Ascending aorta (tissue), 2 donors: Measurements from ENCODE around the gene RELL2. TPM values are rescaled to one million over a fixed set of nuclear protein-coding genes. Genes with fewer than 3 reads are reported as not detected.

ENCODE experiments used
- DNase-seq, 2 donors: peaks; one replicate each; pipeline ENCODE4 v3.0.0-alpha.2; 2019; ENCODE audit warnings: low spot score in 2 of 2
- H3K27ac ChIP-seq, 2 donors: fragments of 200-600 bp; sonication (generic); one replicate each; pipeline ENCODE4 v1.5.1; 2016 to 2017; ENCODE audit warnings: mild to moderate bottlenecking in 1 of 2
- H3K27me3 ChIP-seq: fragments of 200-600 bp; sonication (generic); one replicate; pipeline ENCODE4 v1.5.1; 2017
- H3K36me3 ChIP-seq, 2 donors: fragments of 200-600 bp; sonication (generic); one replicate each; pipeline ENCODE4 v1.5.1; 2016
- H3K4me1 ChIP-seq, 2 donors: fragments of 200-600 bp; sonication (generic); one replicate each; pipeline ENCODE4 v1.5.1; 2016 to 2017; ENCODE audit warnings: mild to moderate bottlenecking in 1 of 2
- H3K4me3 ChIP-seq, 2 donors: fragments of 200-600 bp; sonication (generic); one replicate each; pipeline ENCODE4 v1.5.1; 2016 to 2017; ENCODE audit warnings: mild to moderate bottlenecking in 1 of 2
- H3K9me3 ChIP-seq, 2 donors: fragments of 200-600 bp; sonication (generic); one replicate each; pipeline ENCODE4 v1.5.1; 2016
- CTCF ChIP-seq, 3 experiments: fragments of 200-600 bp in 2 of 3; fragments of 450-650 bp in 1 of 3; sonication (generic) in 2 of 3; IDR thresholded peaks; one replicate each; pipeline ENCODE4 v1.5.1; 2016 to 2019; ENCODE audit warnings: antibody characterized with exemption in 3 of 3, mild to moderate bottlenecking in 1 of 3, moderate library complexity in 1 of 3
- intact Hi-C: fragments of 100-400 bp; cut with DNase I; formaldehyde crosslinking; loops from one replicate; pipeline ENCODE4 v1.15.1; 2023
- total RNA-seq: library from RNA; depleted of rRNA; stranded (reverse); fragments of >200 nt; gene quantifications from one replicate; pipeline ENCODE4 v1.1.0, GENCODE V29; 2016

Gene RELL2, protein sequence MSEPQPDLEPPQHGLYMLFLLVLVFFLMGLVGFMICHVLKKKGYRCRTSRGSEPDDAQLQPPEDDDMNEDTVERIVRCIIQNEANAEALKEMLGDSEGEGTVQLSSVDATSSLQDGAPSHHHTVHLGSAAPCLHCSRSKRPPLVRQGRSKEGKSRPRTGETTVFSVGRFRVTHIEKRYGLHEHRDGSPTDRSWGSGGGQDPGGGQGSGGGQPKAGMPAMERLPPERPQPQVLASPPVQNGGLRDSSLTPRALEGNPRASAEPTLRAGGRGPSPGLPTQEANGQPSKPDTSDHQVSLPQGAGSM
- total RNA-seq: 1.4 TPM

- Histone ChIP-seq H3K9me3 (no peaks in the 10 kb centered on the region), H3K27ac (peak within 1 kb of the TSS; percentile 52 to 67), H3K4me1 (peaks cover 10 to 22% of the 10 kb centered on the region in 2 donors), H3K36me3 (peaks cover 0 to 6% of the 10 kb centered on the region in 2 donors), H3K4me3 (peak within 1 kb of the TSS; percentile 81 to 82), H3K27me3 (no peaks in the 10 kb centered on the region)
- TF ChIP-seq CTCF (IDR thresholded peaks at IDR 0.05): no peak
- intact Hi-C loops: loop anchor here (2.0 to 5.0 kb wide), 3 partner anchors 14 to 44 kb away; partner anchors contain the start of genes DIAPH1 and FCHSD1
- peak; percentile 70 to 95 for DNase-seq
These were observed at the start of gene RELL2, which contains the start of gene HDAC3 for GRCh38 chr5:141636413-141637122. RELL2 (plus strand) TSS chr5:141636997; CDS start chr5:141638226, 1,229 bp downstream. HDAC3 (minus strand) TSS chr5:141636849; CDS start chr5:141636790, 59 bp downstream.

- peaks cover 14 to 18% of the 10 kb centered on the region in 2 donors for H3K36me3 ChIP-seq
- H3K9me3 ChIP-seq: no peaks in the 10 kb centered on the region
- H3K4me1 ChIP-seq: peaks cover 0 to 5% of the 10 kb centered on the region in 2 donors
- H3K27me3 ChIP-seq: no peaks in the 10 kb centered on the region
- DNase-seq: no peak
- no peak overlapping the region for H3K4me3 ChIP-seq
- no peak for TF ChIP-seq CTCF (IDR thresholded peaks at IDR 0.05)
- intact Hi-C loops: loop anchor here (5.0 kb wide), 1 partner anchor 47 kb away; the partner anchor contains the start of genes HDAC3 and RELL2
- no peak overlapping the region for H3K27ac ChIP-seq
These were observed 46.7 kb upstream of the RELL2 start for GRCh38 chr5:141590127-141590526.

DNA sequence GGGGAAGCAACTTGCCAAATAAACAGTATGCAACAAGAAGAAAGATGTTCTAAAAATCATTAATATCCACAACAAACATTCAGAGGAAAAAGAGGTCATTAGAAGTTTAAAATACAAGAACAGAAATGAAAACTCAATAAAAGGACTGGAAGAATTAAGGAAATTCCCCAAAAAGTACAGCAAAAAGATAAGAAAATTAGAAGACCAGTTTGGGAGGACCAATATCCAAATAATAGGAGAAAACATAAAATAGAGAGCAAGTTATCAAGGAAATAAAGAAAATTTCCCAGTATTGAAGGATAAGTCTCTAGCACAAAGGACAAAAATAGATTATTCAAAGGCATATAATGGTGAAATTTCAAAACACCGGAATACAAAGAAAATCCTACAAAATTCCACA lies 39.9 kb upstream of the RELL2 start:
- intact Hi-C loops: no loop called here
- no peak for TF ChIP-seq CTCF (IDR thresholded peaks at IDR 0.05)
- H3K27ac ChIP-seq: peak overlapping the region in 1 of 2 donors; percentile 82
- peaks cover 7 to 19% of the 10 kb centered on the region in 2 donors for H3K4me1 ChIP-seq
- H3K9me3 ChIP-seq: no peaks in the 10 kb centered on the region
- no peaks in the 10 kb centered on the region for H3K36me3 ChIP-seq
- DNase-seq: no peak
- no peaks in the 10 kb centered on the region for H3K27me3 ChIP-seq
- no peak overlapping the region for H3K4me3 ChIP-seq

- Histone ChIP-seq H3K9me3 (no peaks in the 10 kb centered on the region), H3K4me3 (no peak overlapping the region), H3K27ac (peak overlapping the region in 1 of 2 donors; percentile 82), H3K36me3 (no peaks in the 10 kb centered on the region), H3K4me1 (peaks cover 7 to 16% of the 10 kb centered on the region in 2 donors), H3K27me3 (no peaks in the 10 kb centered on the region)
- no peak for DNase-seq
- intact Hi-C loops: no loop called here
- no peak for TF ChIP-seq CTCF (IDR thresholded peaks at IDR 0.05)
These were observed 39.4 kb upstream of the RELL2 start for GRCh38 chr5:141597394-141597793.

- H3K9me3 ChIP-seq: no peaks in the 10 kb centered on the region
- intact Hi-C loops: no loop called here
- H3K4me1 ChIP-seq: peaks cover 7 to 14% of the 10 kb centered on the region in 2 donors
- H3K4me3 ChIP-seq: no peak overlapping the region
- H3K27me3 ChIP-seq: no peaks in the 10 kb centered on the region
- peak overlapping the region in 1 of 2 donors; percentile 82 for H3K27ac ChIP-seq
- no peak for TF ChIP-seq CTCF (IDR thresholded peaks at IDR 0.05)
- H3K36me3 ChIP-seq: no peaks in the 10 kb centered on the region
- no peak for DNase-seq
These were observed 39.0 kb upstream of the RELL2 start for GRCh38 chr5:141597814-141598213.
